A673 (cell line): Measurements from ENCODE around the gene FAM24B.

Experiments used
- EZH2 ChIP-seq: fragments of 200-600 bp; sonication (generic); IDR thresholded peaks from 2 replicates; pipeline ENCODE4 v1.6.1; 2017; ENCODE audit warnings: borderline replicate concordance, low read depth, mild to moderate bottlenecking, mixed read lengths, antibody characterized with exemption, low read length; ENCODE audit not compliant: poor library complexity, severe bottlenecking
- TF ChIP-seq, protein P1 (sequence below): fragments of 300-800, 200-600 bp; sonication (generic); conservative IDR thresholded peaks from 2 replicates; pipeline ENCODE4 v1.5.1; 2017; ENCODE audit warnings: low read depth, mild to moderate bottlenecking, antibody characterized with exemption, low read length, moderate library complexity, mixed read lengths

DNA sequence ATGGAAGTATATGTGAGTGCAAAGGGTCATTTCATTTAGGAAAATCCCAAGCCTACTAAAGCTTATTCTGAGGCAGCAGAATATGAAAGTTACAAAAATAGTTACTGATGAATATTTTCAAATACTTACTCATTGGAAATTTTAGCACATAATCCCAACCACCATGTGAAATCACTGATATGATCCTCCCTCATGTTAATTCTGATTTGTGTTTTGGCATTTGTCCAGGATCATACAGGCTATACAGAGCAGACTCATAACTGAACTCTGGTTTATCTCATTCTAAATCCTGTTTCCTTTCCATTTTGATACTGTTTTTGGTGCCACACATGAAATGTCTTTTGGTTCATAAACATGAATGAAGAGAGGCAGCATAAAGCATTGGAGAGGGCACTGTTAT is 3.4 kb upstream of the FAM24B start:
- TF ChIP-seq, protein P1, sequence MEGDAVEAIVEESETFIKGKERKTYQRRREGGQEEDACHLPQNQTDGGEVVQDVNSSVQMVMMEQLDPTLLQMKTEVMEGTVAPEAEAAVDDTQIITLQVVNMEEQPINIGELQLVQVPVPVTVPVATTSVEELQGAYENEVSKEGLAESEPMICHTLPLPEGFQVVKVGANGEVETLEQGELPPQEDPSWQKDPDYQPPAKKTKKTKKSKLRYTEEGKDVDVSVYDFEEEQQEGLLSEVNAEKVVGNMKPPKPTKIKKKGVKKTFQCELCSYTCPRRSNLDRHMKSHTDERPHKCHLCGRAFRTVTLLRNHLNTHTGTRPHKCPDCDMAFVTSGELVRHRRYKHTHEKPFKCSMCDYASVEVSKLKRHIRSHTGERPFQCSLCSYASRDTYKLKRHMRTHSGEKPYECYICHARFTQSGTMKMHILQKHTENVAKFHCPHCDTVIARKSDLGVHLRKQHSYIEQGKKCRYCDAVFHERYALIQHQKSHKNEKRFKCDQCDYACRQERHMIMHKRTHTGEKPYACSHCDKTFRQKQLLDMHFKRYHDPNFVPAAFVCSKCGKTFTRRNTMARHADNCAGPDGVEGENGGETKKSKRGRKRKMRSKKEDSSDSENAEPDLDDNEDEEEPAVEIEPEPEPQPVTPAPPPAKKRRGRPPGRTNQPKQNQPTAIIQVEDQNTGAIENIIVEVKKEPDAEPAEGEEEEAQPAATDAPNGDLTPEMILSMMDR: no peak
- TF ChIP-seq EZH2: no peak
